Mesendoderm (in vitro differentiated cells): ENCODE data around the gene SGTA.

Experiments used
- DNase-seq: peaks from one replicate; pipeline ENCODE4 v3.0.0; 2013
- H2AK5ac ChIP-seq: 2 replicates; pipeline ENCODE4 v1.6.1; 2013; ENCODE audit warnings: low read length, inconsistent platforms
- H2BK120ac ChIP-seq: 2 replicates; pipeline ENCODE4 v1.6.1; 2013; ENCODE audit warnings: low read depth, mild to moderate bottlenecking, low read length, moderate library complexity, mixed read lengths
- H2BK15ac ChIP-seq: replicated peaks from 2 replicates; pipeline ENCODE4 v1.6.1; 2013; ENCODE audit warnings: low read depth, mild to moderate bottlenecking, moderate library complexity
- H2BK5ac ChIP-seq: 2 replicates; pipeline ENCODE4 v1.6.1; 2013; ENCODE audit warnings: low read length, inconsistent platforms
- H3K18ac ChIP-seq: 2 replicates; pipeline ENCODE4 v1.6.1; 2013; ENCODE audit warnings: mild to moderate bottlenecking, low read length, mixed read lengths
- H3K23ac ChIP-seq: one replicate; pipeline ENCODE4 v1.6.1; 2013; ENCODE audit warnings: low read length
- H3K27ac ChIP-seq: 2 replicates; pipeline ENCODE4 v1.5.1; 2013; ENCODE audit warnings: low read depth, mild to moderate bottlenecking, inconsistent platforms, low read length, moderate library complexity
- H3K27me3 ChIP-seq: 2 replicates; pipeline ENCODE4 v1.6.1; 2013; ENCODE audit warnings: low read length, control low read depth, mild to moderate bottlenecking, inconsistent platforms; ENCODE audit not compliant: insufficient read depth, poor library complexity
- H3K36me3 ChIP-seq: 2 replicates; pipeline ENCODE4 v1.6.1; 2013; ENCODE audit warnings: low read length, inconsistent platforms; ENCODE audit not compliant: control insufficient read depth, insufficient read depth
- H3K4ac ChIP-seq: one replicate; pipeline ENCODE4 v1.6.1; 2013; ENCODE audit warnings: low read depth, mild to moderate bottlenecking, low read length, moderate library complexity
- H3K4me1 ChIP-seq: 2 replicates; pipeline ENCODE4 v1.6.1; 2013; ENCODE audit warnings: low read depth, low read length, inconsistent platforms; ENCODE audit not compliant: control insufficient read depth
- H3K4me2 ChIP-seq: 2 replicates; pipeline ENCODE4 v1.6.1; 2013; ENCODE audit warnings: low read length
- H3K4me3 ChIP-seq: 2 replicates; pipeline ENCODE4 v1.5.1; 2013; ENCODE audit warnings: mild to moderate bottlenecking, low read length
- H3K56ac ChIP-seq: one replicate; pipeline ENCODE4 v1.6.1; 2013; ENCODE audit warnings: low read length
- H3K79me1 ChIP-seq: 2 replicates; pipeline ENCODE4 v1.6.1; 2013; ENCODE audit warnings: low read length, inconsistent platforms
- H3K79me2 ChIP-seq: 2 replicates; pipeline ENCODE4 v1.6.1; 2013; ENCODE audit warnings: mild to moderate bottlenecking, low read length; ENCODE audit not compliant: control insufficient read depth, insufficient read depth
- H3K9ac ChIP-seq: 2 replicates; pipeline ENCODE4 v1.6.1; 2013; ENCODE audit warnings: low read length, inconsistent platforms
- H4K5ac ChIP-seq: one replicate; pipeline ENCODE4 v1.6.1; 2013; ENCODE audit warnings: low read length
- H4K8ac ChIP-seq: one replicate; pipeline ENCODE4 v1.6.1; 2013; ENCODE audit warnings: low read depth, mild to moderate bottlenecking, control low read depth, low read length, moderate library complexity
- WGBS: extraction: QIAGEN DNeasy Blood & Tissue Kit; methylation state at CpG from one replicate; pipeline ENCODE4 v1.1.7; 2013; ENCODE audit warnings: low lambda C conversion rate, missing lambda C conversion rate; ENCODE audit not compliant: insufficient coverage; ENCODE audit errors: extremely low coverage; 5-methylcytosine and 5-hydroxymethylcytosine counted together

Gene SGTA

GRCh38 chr19:2724148-2724557 is 58.9 kb downstream of the SGTA start:
- no peak overlapping the region for H2BK120ac ChIP-seq
- no peak overlapping the region for H2BK5ac ChIP-seq

GRCh38 chr19:2723747-2724146 is 59.3 kb downstream of the SGTA start:
- Histone ChIP-seq H3K4me1 (no peaks in the 10 kb centered on the region), H2BK15ac (no peak overlapping the region)

More at GRCh38 chr19:2724148-2724557, 58.9 kb downstream of the SGTA start:
- Histone ChIP-seq H3K27ac (no peak overlapping the region), H4K8ac (no peak overlapping the region), H3K79me1 (no peaks in the 10 kb centered on the region), H3K4me3 (no peak overlapping the region), H3K4ac (no peak overlapping the region), H3K79me2 (no peaks in the 10 kb centered on the region), H3K9ac (no peak overlapping the region), H3K27me3 (peaks cover 2% of the 10 kb centered on the region), H4K5ac (no peak overlapping the region), H3K23ac (no peak overlapping the region), H3K56ac (no peak overlapping the region), H3K4me2 (no peak overlapping the region), H2AK5ac (no peak overlapping the region), H3K18ac (no peak overlapping the region), H3K4me1 (no peaks in the 10 kb centered on the region), H3K36me3 (no peaks in the 10 kb centered on the region), H2BK15ac (no peak overlapping the region)
- no peak for DNase-seq
- no CpG with 5 or more reads among the region's 7 CpGs for whole genome bisulfite sequencing

GRCh38 chr19:2723345-2723715 is 59.7 kb downstream of the SGTA start:
- WGBS = no CpG with 5 or more reads among the region's 13 CpGs

More at GRCh38 chr19:2723747-2724146, 59.3 kb downstream of the SGTA start:
- no peak overlapping the region for H4K5ac ChIP-seq
- H2AK5ac ChIP-seq = no peak overlapping the region
- H3K23ac ChIP-seq = no peak overlapping the region
- no peaks in the 10 kb centered on the region for H3K79me2 ChIP-seq
- no peak overlapping the region for H3K56ac ChIP-seq
- DNase-seq = no peak
- peaks cover 2% of the 10 kb centered on the region for H3K27me3 ChIP-seq
- no peak overlapping the region for H3K4me2 ChIP-seq
- H3K36me3 ChIP-seq = no peaks in the 10 kb centered on the region
- H2BK120ac ChIP-seq = no peak overlapping the region
- no peak overlapping the region for H4K8ac ChIP-seq
- H3K4ac ChIP-seq = no peak overlapping the region
- H3K79me1 ChIP-seq = no peaks in the 10 kb centered on the region
- H3K9ac ChIP-seq = no peak overlapping the region
- H3K27ac ChIP-seq = no peak overlapping the region
- H2BK5ac ChIP-seq = no peak overlapping the region
- no peak overlapping the region for H3K18ac ChIP-seq
- no peak overlapping the region for H3K4me3 ChIP-seq
- WGBS = no CpG with 5 or more reads among the region's 14 CpGs

GRCh38 chr19:2722541-2723344 is 60.3 kb downstream of the SGTA start:
- Histone ChIP-seq H3K79me1 (no peaks in the 10 kb centered on the region), H4K5ac (no peak overlapping the region), H3K9ac (no peak overlapping the region), H3K79me2 (no peaks in the 10 kb centered on the region), H3K27me3 (peaks cover 2% of the 10 kb centered on the region), H4K8ac (no peak overlapping the region), H3K4ac (no peak overlapping the region), H3K27ac (no peak overlapping the region), H2BK120ac (no peak overlapping the region), H3K4me3 (no peak overlapping the region), H2BK15ac (no peak overlapping the region), H3K36me3 (no peaks in the 10 kb centered on the region), H2AK5ac (no peak overlapping the region), H3K4me1 (no peaks in the 10 kb centered on the region), H3K18ac (no peak overlapping the region), H3K4me2 (no peak overlapping the region), H3K56ac (no peak overlapping the region), H2BK5ac (no peak overlapping the region), H3K23ac (peak overlapping the region; percentile 45)
- no peak for DNase-seq
- WGBS = no CpG with 5 or more reads among the region's 28 CpGs

More at GRCh38 chr19:2723345-2723715, 59.7 kb downstream of the SGTA start:
- Histone ChIP-seq H3K9ac (no peak overlapping the region), H3K4me1 (no peaks in the 10 kb centered on the region), H3K23ac (no peak overlapping the region), H2BK120ac (no peak overlapping the region), H2BK5ac (no peak overlapping the region), H4K5ac (no peak overlapping the region), H3K79me2 (no peaks in the 10 kb centered on the region), H3K79me1 (no peaks in the 10 kb centered on the region), H3K4ac (no peak overlapping the region), H3K4me3 (no peak overlapping the region), H4K8ac (no peak overlapping the region), H3K27ac (no peak overlapping the region), H3K18ac (no peak overlapping the region), H3K56ac (no peak overlapping the region), H3K36me3 (no peaks in the 10 kb centered on the region), H3K4me2 (no peak overlapping the region), H2BK15ac (no peak overlapping the region), H2AK5ac (no peak overlapping the region), H3K27me3 (peaks cover 2% of the 10 kb centered on the region)
- no peak for DNase-seq

GRCh38 chr19:2721570-2722540 is 61.2 kb downstream of the SGTA start:
- Histone ChIP-seq H3K79me2 (no peaks in the 10 kb centered on the region), H3K4me1 (no peaks in the 10 kb centered on the region), H3K79me1 (no peaks in the 10 kb centered on the region), H3K23ac (peak overlapping the region; percentile 45), H2BK120ac (no peak overlapping the region), H2BK15ac (no peak overlapping the region), H4K5ac (no peak overlapping the region), H2BK5ac (no peak overlapping the region), H3K4me2 (peak overlapping the region; percentile 8), H3K27ac (no peak overlapping the region), H3K56ac (peak overlapping the region; percentile 49), H3K27me3 (peaks cover 2% of the 10 kb centered on the region), H4K8ac (no peak overlapping the region), H3K4me3 (no peak overlapping the region), H3K9ac (peak overlapping the region; percentile 17), H3K4ac (no peak overlapping the region), H3K18ac (peak overlapping the region; percentile 10), H2AK5ac (no peak overlapping the region), H3K36me3 (no peaks in the 10 kb centered on the region)
- no CpG with 5 or more reads among the region's 39 CpGs for WGBS
- no peak for DNase-seq
